CD4-positive, alpha-beta memory T cell (primary cell): ENCODE results near the gene PLSCR3. TPM values are rescaled to one million over a fixed set of nuclear protein-coding genes. Genes with fewer than 3 reads are reported as not detected.

Source experiments
- CTCF ChIA-PET: fragments of 350-600 bp; sonication (Branson Sonifier 250); formaldehyde crosslinking; loops from one replicate; lab custom pipeline; 2021; ENCODE audit warnings: inconsistent platforms; ENCODE audit not compliant: partially characterized antibody; lab: Charles Lee
- POLR2A ChIA-PET: fragments of 350-600 bp; sonication (Branson Sonifier 250); formaldehyde crosslinking; loops from one replicate; lab custom pipeline; 2021; ENCODE audit not compliant: partially characterized antibody; lab: Charles Lee
- DNase-seq, 5 donors: peaks; one replicate each; pipeline versions ENCODE4 v3.0.0 to v3.0.0-alpha.2; 2020 to 2022; ENCODE audit warnings: mixed read lengths in 1 of 5
- H3K27ac ChIP-seq: one replicate; pipeline ENCODE4 v1.7.0; 2013; ENCODE audit warnings: low read depth, low read length
- H3K27me3 ChIP-seq: 2 replicates; pipeline ENCODE4 v1.7.0; 2013; ENCODE audit warnings: mild to moderate bottlenecking, low read length, moderate library complexity; ENCODE audit not compliant: insufficient read depth
- H3K36me3 ChIP-seq: 2 replicates; pipeline ENCODE4 v1.7.0; 2013; ENCODE audit warnings: mild to moderate bottlenecking, low read length, moderate library complexity; ENCODE audit not compliant: insufficient read depth
- H3K4me1 ChIP-seq: 2 replicates; pipeline ENCODE4 v1.7.0; 2013; ENCODE audit warnings: mild to moderate bottlenecking, low read length, moderate library complexity; ENCODE audit not compliant: insufficient read depth
- H3K4me3 ChIP-seq, 2 donors: one replicate each; pipeline ENCODE4 v1.7.0; 2013; ENCODE audit warnings: low read length in 2 of 2, mild to moderate bottlenecking in 1 of 2
- H3K9me3 ChIP-seq, 2 donors: one replicate each; pipeline ENCODE4 v1.7.0; 2013; ENCODE audit warnings: low read length in 2 of 2, control low read depth in 1 of 2; ENCODE audit not compliant: control insufficient read depth in 1 of 2
- H3K27ac Mint-ChIP-seq, 7 donors: one replicate each; pipeline ENCODE4 v1.8.0; 2020 to 2021; ENCODE audit warnings: mixed read lengths in 7 of 7, mild to moderate bottlenecking in 6 of 7, inconsistent platforms in 3 of 7, moderate library complexity in 3 of 7
- H3K27me3 Mint-ChIP-seq, 2 donors: one replicate each; pipeline ENCODE4 v1.8.0; 2020 to 2021; ENCODE audit warnings: mixed read lengths in 2 of 2
- H3K36me3 Mint-ChIP-seq, 2 donors: one replicate each; pipeline ENCODE4 v1.8.0; 2020 to 2021; ENCODE audit warnings: mixed read lengths in 2 of 2, inconsistent platforms in 1 of 2, mild to moderate bottlenecking in 1 of 2
- H3K4me1 Mint-ChIP-seq, 4 donors: one replicate each; pipeline ENCODE4 v1.8.0; 2020 to 2021; ENCODE audit warnings: mixed read lengths in 4 of 4, mild to moderate bottlenecking in 1 of 4
- H3K4me3 Mint-ChIP-seq, 8 donors: one replicate each; pipeline ENCODE4 v1.8.0; 2020 to 2021; ENCODE audit warnings: mixed read lengths in 8 of 8, mild to moderate bottlenecking in 7 of 8, moderate library complexity in 6 of 8, inconsistent platforms in 3 of 8
- H3K9me3 Mint-ChIP-seq, 8 donors: one replicate each; pipeline ENCODE4 v1.8.0; 2020 to 2021; ENCODE audit warnings: mixed read lengths in 8 of 8, mild to moderate bottlenecking in 5 of 8, inconsistent platforms in 3 of 8, moderate library complexity in 1 of 8
- intact Hi-C: fragments of 100-400 bp; cut with micrococcal nuclease; formaldehyde crosslinking; loops from one replicate; pipeline ENCODE4 v1.15.1; 2023
- polyA plus RNA-seq, 2 donors: library from polyadenylated mRNA; unstranded; fragments of 300-500 nt; fragmentation: Illumina TruSeq; gene quantifications; one replicate each; pipeline ENCODE4 v1.2.3, GENCODE V29; 2021
- total RNA-seq, 2 experiments: library from RNA; stranded (reverse); gene quantifications; one replicate each; pipeline ENCODE4 v1.2.3, GENCODE V29; 2021

PLSCR3 gene
- total and polyA plus RNA-seq, 4 experiments from 2014 or later: 90.3 to 242 (median 133) TPM

DNA sequence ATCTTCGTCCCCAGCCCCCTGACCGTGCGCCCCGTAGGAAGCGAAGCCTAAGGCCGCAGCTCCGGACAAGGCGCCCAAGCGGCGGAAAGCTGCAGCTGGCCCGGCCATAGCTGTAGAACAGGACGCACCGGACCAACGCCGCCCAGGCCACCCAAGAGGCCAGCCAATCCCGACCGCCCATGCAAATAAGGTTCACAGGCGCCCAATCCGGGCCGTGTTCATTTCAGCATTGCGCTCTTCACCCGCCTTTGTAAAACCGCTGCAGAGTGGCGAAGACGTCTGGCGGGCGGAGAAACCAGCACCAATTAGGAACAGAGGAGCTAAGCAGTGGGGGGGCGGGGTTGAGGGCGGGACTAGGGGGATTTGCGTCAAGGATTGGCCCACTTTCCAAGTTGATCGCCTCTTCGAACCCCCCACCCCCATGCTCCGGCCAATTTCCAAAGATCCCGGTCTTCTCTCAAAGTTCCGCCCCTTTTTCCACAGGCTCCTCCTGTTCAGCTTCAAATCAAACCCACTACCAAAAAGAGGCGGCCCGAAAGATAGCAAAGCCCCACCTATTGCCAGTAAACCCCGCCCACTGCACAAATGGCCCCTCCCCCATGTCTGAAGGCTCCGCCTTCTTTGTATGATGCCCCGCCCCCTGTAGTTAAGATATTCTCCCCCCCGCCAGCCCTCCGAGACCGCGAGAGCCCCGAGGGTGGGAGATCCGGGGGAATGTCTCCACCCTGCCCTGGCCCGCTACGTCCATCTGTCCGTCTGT, 9.8 kb upstream of the PLSCR3 start, which contains the start of gene TMEM256:
Gene TMEM256 (minus strand): TSS at position 121 of the 760 bp plus-strand sequence. CDS start 13 bp downstream, at position 108.
- Histone ChIP-seq H3K4me1 (peaks cover 17% of the 10 kb centered on the region), H3K27me3 (no peaks in the 10 kb centered on the region), H3K4me3 (peak within 1 kb of the TSS; percentile 73 to 77), H3K36me3 (no peaks in the 10 kb centered on the region), H3K27ac (peak within 1 kb of the TSS; percentile 51), H3K9me3 (no peaks in the 10 kb centered on the region)
- ChIA-PET POLR2A (interaction anchor here (0.6 to 3.7 kb wide), 20 partner anchors 10 to 734 kb away, joined by 3 to 69 read pairs (median 6); partner anchors contain the start of genes ACAP1, DVL2, MPDU1 and NEURL4), CTCF (interaction anchor here (0.8 to 2.9 kb wide), 3 partner anchors 19 to 48 kb away, joined by 3 to 23 read pairs (median 4); partner anchors contain the start of gene TMEM102)
- Mint-ChIP-seq H3K4me3 (peak within 1 kb of the TSS; percentile 93 to 98 (median 97)), H3K27ac (peak within 1 kb of the TSS; percentile 89 to 99 (median 98)), H3K27me3 (peaks cover 2% of the 10 kb centered on the region in 2 donors), H3K9me3 (no peaks in the 10 kb centered on the region), H3K4me1 (peaks cover 16 to 40% (median 18%) of the 10 kb centered on the region in 4 donors), H3K36me3 (peaks cover 0 to 7% of the 10 kb centered on the region in 2 donors)
- intact Hi-C loops: loop anchor here (1.0 kb wide), 10 partner anchors 10 to 282 kb away; partner anchors contain the start of genes ACAP1, EIF5A, ELP5 and NEURL4
- peak; percentile 91 to 98 (median 94) for DNase-seq

DNA sequence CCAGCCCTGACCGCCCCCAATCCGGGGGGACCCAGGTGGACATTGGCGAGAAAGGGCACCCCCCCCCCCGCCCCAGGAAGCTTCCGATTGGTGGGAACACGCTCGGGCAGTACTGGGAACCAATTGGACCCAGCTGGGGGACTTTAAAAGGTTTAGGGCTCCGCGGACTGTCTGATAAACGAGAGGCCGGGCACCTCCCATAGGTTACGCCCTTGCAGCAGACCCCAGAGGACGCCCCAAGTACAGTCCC, 9.3 kb upstream of the PLSCR3 start:
- peaks cover 15 to 37% (median 16%) of the 10 kb centered on the region in 4 donors for H3K4me1 Mint-ChIP-seq
- peak overlapping the region; percentile 93 to 98 (median 97) for H3K4me3 Mint-ChIP-seq
- Histone ChIP-seq H3K4me1 (peaks cover 17% of the 10 kb centered on the region), H3K4me3 (peak overlapping the region; percentile 73 to 77), H3K9me3 (no peaks in the 10 kb centered on the region), H3K27me3 (no peaks in the 10 kb centered on the region), H3K36me3 (no peaks in the 10 kb centered on the region), H3K27ac (peak overlapping the region; percentile 51)
- DNase-seq: no peak
- intact Hi-C loops: no loop called here
- peaks cover 0 to 7% of the 10 kb centered on the region in 2 donors for H3K36me3 Mint-ChIP-seq
- ChIA-PET CTCF (interaction anchor here (0.8 to 2.9 kb wide), 3 partner anchors 19 to 48 kb away, joined by 3 to 23 read pairs (median 4); partner anchors contain the start of gene TMEM102), POLR2A (interaction anchor here (0.6 to 3.7 kb wide), 19 partner anchors 9 to 735 kb away, joined by 3 to 69 read pairs (median 8); partner anchors contain the start of genes ACAP1, DVL2, MPDU1 and NEURL4)
- no peaks in the 10 kb centered on the region for H3K9me3 Mint-ChIP-seq
- H3K27me3 Mint-ChIP-seq: peaks cover 0 to 2% of the 10 kb centered on the region in 2 donors
- peak overlapping the region; percentile 89 to 99 (median 98) for H3K27ac Mint-ChIP-seq

DNA sequence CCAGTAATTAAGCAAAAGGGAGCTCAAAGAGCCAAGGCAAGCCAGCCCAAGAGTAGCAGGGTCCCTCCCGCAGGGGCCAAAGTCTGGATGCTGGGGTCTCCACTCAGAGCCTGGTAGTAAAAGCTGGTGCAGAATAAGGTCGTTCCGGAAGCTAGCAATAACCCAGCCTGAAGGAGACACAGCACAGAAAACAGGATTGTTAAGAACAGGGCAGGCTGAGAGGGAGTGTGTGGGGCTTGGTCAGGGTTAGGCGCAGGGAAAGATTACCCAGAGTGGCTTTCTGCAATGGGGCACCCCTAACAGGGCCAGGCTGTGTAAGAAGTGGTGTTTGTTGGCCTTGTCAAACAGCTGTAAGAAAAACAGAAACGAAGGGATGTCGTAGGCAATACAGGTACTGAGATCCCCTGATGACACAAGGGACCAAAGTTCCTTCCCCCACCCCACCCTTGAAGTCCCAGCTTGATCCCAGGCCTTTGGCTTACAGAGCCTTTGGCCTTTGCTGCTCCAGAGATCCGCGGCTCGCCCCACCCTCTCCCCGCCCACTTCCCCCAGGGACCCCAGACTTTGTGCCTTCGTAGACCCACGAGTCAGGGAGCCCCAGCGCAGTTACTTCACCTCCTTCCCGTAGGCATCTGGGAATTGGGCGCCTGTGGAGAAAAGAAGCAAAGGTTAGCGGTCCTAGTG, 8.9 kb upstream of the PLSCR3 start:
- ChIA-PET POLR2A (interaction anchor here (1.0 to 3.7 kb wide), 16 partner anchors 9 to 735 kb away, joined by 3 to 69 read pairs (median 9); partner anchors contain the start of genes ACAP1, MPDU1, NEURL4 and PLSCR3), CTCF (interaction anchor here (1.0 to 2.9 kb wide), 3 partner anchors 9 to 33 kb away, joined by 3 to 23 read pairs (median 3); partner anchors contain the start of gene TMEM102)
- Mint-ChIP-seq H3K9me3 (no peaks in the 10 kb centered on the region), H3K4me3 (peak overlapping the region; percentile 93 to 98 (median 97)), H3K27ac (peak overlapping the region; percentile 17 to 99 (median 97)), H3K4me1 (peaks cover 15 to 37% (median 16%) of the 10 kb centered on the region in 4 donors), H3K36me3 (peaks cover 0 to 7% of the 10 kb centered on the region in 2 donors), H3K27me3 (peaks cover 0 to 2% of the 10 kb centered on the region in 2 donors)
- peak overlapping the region; percentile 51 for H3K27ac ChIP-seq
- no peak for DNase-seq
- no peaks in the 10 kb centered on the region for H3K9me3 ChIP-seq
- H3K4me3 ChIP-seq: peak overlapping the region; percentile 73 to 77
- H3K4me1 ChIP-seq: peaks cover 17% of the 10 kb centered on the region
- H3K27me3 ChIP-seq: no peaks in the 10 kb centered on the region
- no peaks in the 10 kb centered on the region for H3K36me3 ChIP-seq
- intact Hi-C loops: no loop called here

DNA sequence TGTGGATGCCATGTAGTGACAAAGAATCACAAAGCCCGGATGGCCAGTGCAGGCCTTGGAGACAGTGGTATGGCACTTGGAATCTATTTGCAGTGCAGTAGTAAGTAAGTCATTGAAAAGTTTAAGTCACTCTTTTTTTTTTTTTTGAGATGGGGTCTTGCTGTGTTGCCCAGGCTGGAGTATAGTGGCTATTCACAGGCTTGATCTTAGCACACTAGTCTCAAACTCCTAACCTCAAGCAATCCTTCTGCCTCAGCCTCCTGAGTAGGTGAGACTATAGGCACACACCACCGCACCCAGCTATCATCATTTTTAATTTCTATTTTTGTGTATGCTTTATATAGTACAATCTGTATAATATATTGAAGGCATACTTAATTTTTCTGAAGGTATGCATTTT, 4.3 kb upstream of the PLSCR3 start:
- peak overlapping the region in 1 of 7 donors; percentile 57 for H3K27ac Mint-ChIP-seq
- Histone ChIP-seq H3K27me3 (no peaks in the 10 kb centered on the region), H3K27ac (no peak overlapping the region), H3K36me3 (no peaks in the 10 kb centered on the region), H3K9me3 (no peaks in the 10 kb centered on the region), H3K4me1 (peaks cover 13% of the 10 kb centered on the region), H3K4me3 (no peak overlapping the region)
- peaks cover 0 to 3% of the 10 kb centered on the region in 2 donors for H3K36me3 Mint-ChIP-seq
- intact Hi-C loops: no loop called here
- no peaks in the 10 kb centered on the region for H3K27me3 Mint-ChIP-seq
- H3K9me3 Mint-ChIP-seq: peaks cover 0 to 3% (median 0%) of the 10 kb centered on the region in 8 donors
- peaks cover 13 to 22% (median 18%) of the 10 kb centered on the region in 4 donors for H3K4me1 Mint-ChIP-seq
- ChIA-PET CTCF (interaction anchor here (1.4 to 2.4 kb wide), 2 partner anchors 38 to 42 kb away, joined by 7 to 8 read pairs; no protein-coding TSS in a partner anchor), POLR2A (interaction anchor here (0.5 to 2.5 kb wide), 4 partner anchors 11 to 985 kb away, joined by 3 to 12 read pairs (median 4); no protein-coding TSS in a partner anchor)
- no peak for DNase-seq
- H3K4me3 Mint-ChIP-seq: no peak overlapping the region

DNA sequence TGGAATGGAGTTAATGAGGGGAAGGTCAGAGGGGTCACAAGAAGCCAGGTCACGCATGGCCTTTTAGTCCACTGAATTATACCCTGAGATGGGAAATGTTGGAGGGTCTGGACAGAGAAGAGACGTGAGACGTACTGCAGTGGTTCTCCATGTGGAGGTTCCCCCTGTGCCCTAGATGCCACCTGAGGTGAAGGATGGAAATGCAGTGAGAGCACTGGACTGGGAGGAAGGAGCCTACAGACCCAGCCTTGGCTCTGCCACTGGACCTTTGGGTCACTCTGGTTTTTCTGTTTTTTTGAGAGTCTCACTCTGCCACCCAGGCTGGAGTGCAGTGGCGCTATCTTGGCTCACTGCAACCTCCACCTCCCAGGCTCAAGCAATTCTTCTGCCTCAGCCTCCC, 1.8 kb upstream of the PLSCR3 start:
- DNase-seq: no peak
- Histone ChIP-seq H3K27ac (no peak overlapping the region), H3K4me1 (peaks cover 29% of the 10 kb centered on the region), H3K27me3 (no peaks in the 10 kb centered on the region), H3K4me3 (no peak overlapping the region), H3K9me3 (no peaks in the 10 kb centered on the region), H3K36me3 (peaks cover 14% of the 10 kb centered on the region)
- Mint-ChIP-seq H3K27me3 (no peaks in the 10 kb centered on the region), H3K4me1 (peaks cover 15 to 33% (median 23%) of the 10 kb centered on the region in 4 donors), H3K4me3 (peak overlapping the region in 6 of 8 donors; percentile 1 to 74 (median 44)), H3K9me3 (peaks cover 0 to 3% (median 0%) of the 10 kb centered on the region in 8 donors), H3K27ac (peak overlapping the region in 4 of 7 donors; percentile 24 to 73 (median 48)), H3K36me3 (peaks cover 14 to 20% of the 10 kb centered on the region in 2 donors)
- intact Hi-C loops: no loop called here
- POLR2A ChIA-PET: interaction anchor here (3.8 to 4.3 kb wide), 2 partner anchors 8 to 13 kb away, joined by 49 to 57 read pairs; partner anchors contain the start of gene TMEM256
- CTCF ChIA-PET: interaction anchor here (3.4 kb wide), 1 partner anchor 40 kb away, joined by 8 read pairs; no protein-coding TSS in a partner anchor

DNA sequence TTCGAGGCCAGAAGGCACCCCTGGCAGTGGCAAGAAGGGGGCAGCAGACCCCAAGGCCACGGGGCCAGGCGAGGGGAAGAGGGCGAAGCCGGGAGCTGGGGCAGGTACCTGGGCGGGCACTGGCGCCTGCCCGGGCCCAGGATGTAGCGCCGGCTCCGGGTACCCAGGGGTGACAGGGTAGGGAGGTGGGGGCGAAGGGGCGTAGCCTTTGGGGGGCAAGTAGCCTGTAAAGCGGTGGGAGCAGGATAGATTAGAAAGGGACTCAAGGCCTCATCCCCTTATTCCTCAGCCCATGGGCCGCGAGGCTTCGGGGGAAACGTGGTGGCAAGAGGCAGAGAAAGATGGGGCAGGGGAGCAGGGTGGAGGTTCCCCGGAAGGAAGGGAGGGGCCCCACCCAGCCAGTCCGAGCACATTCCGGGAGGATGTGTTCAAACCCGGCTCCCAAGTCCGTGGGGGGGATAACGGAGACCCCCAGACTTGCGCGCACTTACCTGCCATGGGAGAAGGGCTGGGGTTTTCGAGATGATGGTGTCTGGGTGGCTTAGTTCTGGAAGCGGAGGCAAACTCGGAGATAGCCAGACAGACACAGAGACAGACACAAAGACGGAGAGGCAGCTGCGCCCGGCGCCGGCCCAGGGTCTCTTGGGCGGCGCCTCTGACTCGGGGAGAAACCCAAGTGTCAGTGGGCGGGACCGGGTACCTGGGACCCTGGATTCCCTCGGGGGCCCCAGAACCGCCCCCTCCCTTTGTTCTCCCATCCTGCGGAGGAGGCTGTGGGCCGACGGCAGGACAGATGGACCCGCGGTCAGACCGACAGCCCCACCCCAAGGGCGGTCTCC, 493 bp downstream of the PLSCR3 start:
- Mint-ChIP-seq H3K9me3 (peaks cover 0 to 3% (median 0%) of the 10 kb centered on the region in 8 donors), H3K4me3 (peak overlapping the region; percentile 93 to 97 (median 96)), H3K27me3 (no peaks in the 10 kb centered on the region), H3K4me1 (peaks cover 12 to 47% (median 33%) of the 10 kb centered on the region in 4 donors), H3K36me3 (peaks cover 34 to 40% of the 10 kb centered on the region in 2 donors), H3K27ac (peak overlapping the region; percentile 92 to 98 (median 94))
- ChIA-PET CTCF (interaction anchor here (0.8 to 3.4 kb wide), 3 partner anchors 37 to 167 kb away, joined by 3 to 8 read pairs (median 4); no protein-coding TSS in a partner anchor), POLR2A (interaction anchor here (0.9 to 4.3 kb wide), 13 partner anchors 10 to 293 kb away, joined by 3 to 57 read pairs (median 6); partner anchors contain the start of genes ACADVL, ACAP1, DLG4 and MPDU1)
- intact Hi-C loops: loop anchor here (1.0 to 5.0 kb wide), 4 partner anchors 10 to 42 kb away; partner anchors contain the start of genes KCTD11, TMEM102 and TMEM256
- Histone ChIP-seq H3K9me3 (no peaks in the 10 kb centered on the region), H3K27ac (peak overlapping the region; percentile 91), H3K36me3 (peaks cover 37% of the 10 kb centered on the region), H3K4me3 (peak overlapping the region; percentile 78 to 94), H3K4me1 (peaks cover 48% of the 10 kb centered on the region), H3K27me3 (no peaks in the 10 kb centered on the region)
- DNase-seq: peak; percentile 53 to 84 (median 76)
